D721Med (cell line): ENCODE measurements around the gene ATP6V0E2.

Source experiments
- DNase-seq: peaks from one replicate; pipeline ENCODE4 v3.0.0; 2011; ENCODE audit warnings: low spot score; ENCODE audit not compliant: insufficient read length
- FAIRE-seq: peaks from 2 replicates; lab custom pipeline; 2011; peaks lifted over from hg19 to GRCh38; lab: Jason Lieb, UNC
- CTCF ChIP-seq: IDR thresholded peaks from 2 replicates; pipeline ENCODE4 v1.5.1; 2012; ENCODE audit warnings: mild to moderate bottlenecking, control low read depth; ENCODE audit not compliant: insufficient read depth; ENCODE audit errors: missing control alignments

ATP6V0E2 gene

GRCh38 chr7:149833495-149834130 lies 40.2 kb upstream of the ATP6V0E2 start:
- TF ChIP-seq CTCF, result no peak
- FAIRE-seq, result no peak
- no peak for DNase-seq

GRCh38 chr7:149834601-149835000 lies 39.2 kb upstream of the ATP6V0E2 start:
- TF ChIP-seq CTCF, result no peak
- FAIRE-seq (no peak), DNase-seq (no peak)

GRCh38 chr7:149836434-149836833 lies 37.3 kb upstream of the ATP6V0E2 start:
- FAIRE-seq, result no peak
- DNase-seq, result no peak
- no peak for TF ChIP-seq CTCF

GRCh38 chr7:149837564-149838223 lies 36.1 kb upstream of the ATP6V0E2 start:
- no peak for TF ChIP-seq CTCF
- no peak for DNase-seq
- no peak for FAIRE-seq

GRCh38 chr7:149838224-149838991 lies 35.4 kb upstream of the ATP6V0E2 start, which contains the start of gene ZNF862:
Gene ZNF862, plus strand, starts transcription at chr7:149838375. Its CDS starts 237 bp downstream, at chr7:149838612.
- FAIRE-seq, result no peak
- DNase-seq, result peak; percentile 92
- TF ChIP-seq CTCF, result no peak

- FAIRE-seq, result no peak
- no peak for DNase-seq
- TF ChIP-seq CTCF, result no peak
Observed at GRCh38 chr7:149838992-149839408, 34.8 kb upstream of the ATP6V0E2 start.
